Measurements from ENCODE around the gene SLC26A1. TPM values are rescaled to one million over a fixed set of nuclear protein-coding genes. Genes with fewer than 3 reads are reported as not detected.

Gene SLC26A1
- total and polyA plus RNA-seq, 5 donors, result 0.34 to 0.37 (median 0.36) TPM; not detected in 2

DNA sequence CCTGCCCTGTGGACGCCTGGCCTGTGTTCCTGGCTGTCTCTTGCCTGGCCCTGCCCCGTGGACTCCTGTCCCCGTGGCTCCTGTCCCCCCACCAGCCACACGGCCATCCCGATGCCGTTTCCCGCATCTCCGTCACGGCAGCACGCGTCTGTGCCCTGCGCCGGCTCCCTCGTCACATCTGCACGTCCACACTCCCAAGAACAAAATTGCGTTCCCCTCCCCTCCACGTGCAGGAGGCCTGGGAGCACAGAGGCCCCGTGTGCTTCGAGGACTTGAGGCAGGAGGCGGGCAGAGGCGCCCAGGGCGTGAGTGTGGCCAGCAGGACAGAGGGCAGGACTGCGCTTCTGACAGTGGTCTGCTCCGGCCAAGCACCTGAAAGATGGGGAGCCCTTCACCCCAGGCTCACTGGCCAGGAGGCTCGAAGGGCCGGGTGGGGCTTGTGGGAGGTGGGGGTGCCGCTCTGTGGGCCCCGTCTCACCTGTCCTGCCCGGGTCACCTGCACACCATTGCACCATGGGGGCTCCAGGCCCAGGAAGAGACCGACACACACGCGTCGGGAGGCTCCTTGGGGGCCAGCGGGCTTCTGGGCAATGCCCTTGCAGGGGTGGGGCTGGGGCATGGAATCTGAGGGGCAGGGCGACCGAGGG, 35.5 kb upstream of the SLC26A1 start:
- 79% methylated on average over 36 of the region's 36 CpGs for WGBS
- DNase-seq (no peak), ATAC-seq (no peak)
- Histone ChIP-seq H3K4me1 (ENCODE audit: control insufficient read depth, insufficient read depth, low read length) (no peaks in the 10 kb centered on the region), H3K4me3 (ENCODE audit: low read length) (no peak overlapping the region), H3K9me3 (ENCODE audit: control insufficient read depth, low read length) (no peaks in the 10 kb centered on the region), H3K27me3 (ENCODE audit: control insufficient read depth, insufficient read depth) (no peaks in the 10 kb centered on the region), H3K27ac (ENCODE audit: low read length) (no peak overlapping the region)
- intact Hi-C loops (cut with DNase I), result no loop called here

DNA sequence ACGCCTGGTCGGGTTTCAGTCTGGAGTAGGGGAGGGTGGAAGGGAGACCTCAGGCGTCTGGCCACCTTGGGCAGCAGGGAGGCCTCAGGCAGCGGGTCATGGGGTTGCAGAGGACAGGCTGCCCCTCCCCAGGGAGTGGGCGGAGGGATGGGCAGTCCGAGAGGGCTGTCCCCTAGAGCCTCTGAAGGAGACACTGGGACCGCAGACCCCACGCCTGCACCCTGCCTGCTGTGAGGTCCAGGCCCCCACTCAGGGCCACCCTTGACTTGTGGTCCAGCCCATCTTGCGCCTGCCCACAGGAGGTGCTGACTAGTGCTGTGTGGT, 34.7 kb upstream of the SLC26A1 start:
- no peak for DNase-seq

DNA sequence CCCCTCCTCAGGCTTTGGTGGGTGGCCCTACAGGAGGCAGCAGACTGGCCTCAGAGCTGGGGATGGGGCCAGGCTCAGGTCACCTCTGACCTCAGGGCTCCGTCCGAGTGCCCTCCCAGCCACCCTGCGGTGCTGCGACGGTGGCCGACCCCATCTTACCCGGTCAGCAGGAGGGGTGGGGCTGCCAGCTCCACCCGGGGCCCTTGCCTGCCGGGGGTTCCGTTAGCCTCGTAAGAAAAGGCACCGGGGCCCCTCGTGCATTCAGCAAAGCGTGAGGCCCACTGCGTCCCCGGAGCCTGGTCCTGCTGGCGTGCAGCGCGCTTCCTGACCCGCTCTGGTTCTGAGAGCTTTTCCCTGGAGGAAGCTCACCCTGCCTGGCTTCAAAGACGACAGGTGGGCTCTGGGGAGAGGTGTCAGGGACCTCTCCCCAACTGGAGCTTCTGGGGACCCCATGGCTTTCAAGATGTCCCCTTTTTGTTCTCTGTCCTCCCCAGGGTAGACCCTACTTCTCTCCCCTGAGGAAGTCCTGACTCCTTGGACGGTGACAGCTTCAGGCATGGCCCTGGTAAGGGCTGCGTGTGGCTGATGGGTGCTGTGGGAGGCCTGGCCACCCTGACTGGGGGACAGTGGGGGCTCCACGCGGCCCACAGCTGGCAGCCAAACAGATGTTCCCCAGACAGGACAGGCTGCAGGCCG, 34.2 kb upstream of the SLC26A1 start:
- ATAC-seq, result no peak
- WGBS, result 71% methylated on average over 26 of the region's 26 CpGs
- Histone ChIP-seq H3K4me3 (ENCODE audit: low read length) (no peak overlapping the region), H3K27ac (ENCODE audit: low read length) (no peak overlapping the region), H3K9me3 (ENCODE audit: control insufficient read depth, low read length) (no peaks in the 10 kb centered on the region), H3K4me1 (ENCODE audit: control insufficient read depth, insufficient read depth, low read length) (no peaks in the 10 kb centered on the region), H3K27me3 (ENCODE audit: control insufficient read depth, insufficient read depth) (no peaks in the 10 kb centered on the region)
- intact Hi-C loops (cut with DNase I), result no loop called here
- no peak for DNase-seq

More for the DNA sequence above, 34.7 kb upstream of the SLC26A1 start:
- Histone ChIP-seq H3K4me1 (ENCODE audit: control insufficient read depth, insufficient read depth, low read length) (no peaks in the 10 kb centered on the region), H3K27ac (ENCODE audit: low read length) (no peak overlapping the region), H3K4me3 (ENCODE audit: low read length) (no peak overlapping the region), H3K27me3 (ENCODE audit: control insufficient read depth, insufficient read depth) (no peaks in the 10 kb centered on the region), H3K9me3 (ENCODE audit: control insufficient read depth, low read length) (no peaks in the 10 kb centered on the region)
- WGBS, result 61% methylated on average over 9 of the region's 9 CpGs
- intact Hi-C loops (cut with DNase I), result no loop called here
- no peak for ATAC-seq

DNA sequence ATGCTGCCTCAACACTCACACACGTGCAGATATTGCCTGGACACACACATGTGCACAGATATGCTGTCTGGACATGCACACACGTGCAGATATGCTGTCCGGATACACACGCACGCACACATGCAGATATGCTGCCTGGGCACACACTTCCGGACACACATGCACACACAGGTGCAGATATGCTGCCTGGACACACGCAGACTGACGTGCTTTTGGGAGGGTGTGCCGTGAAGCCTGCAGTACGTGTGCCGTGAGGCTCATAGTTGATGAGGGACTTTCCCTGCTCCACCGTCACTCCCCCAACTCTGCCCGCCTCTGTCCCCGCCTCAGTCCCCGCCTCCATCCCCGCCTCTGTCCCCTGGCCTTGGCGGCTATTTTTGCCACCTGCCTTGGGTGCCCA, 32.9 kb upstream of the SLC26A1 start:
- intact Hi-C loops (cut with DNase I), result no loop called here
- Histone ChIP-seq H3K27ac (ENCODE audit: low read length) (no peak overlapping the region), H3K27me3 (ENCODE audit: control insufficient read depth, insufficient read depth) (no peaks in the 10 kb centered on the region), H3K4me3 (ENCODE audit: low read length) (no peak overlapping the region), H3K9me3 (ENCODE audit: control insufficient read depth, low read length) (no peaks in the 10 kb centered on the region), H3K4me1 (ENCODE audit: control insufficient read depth, insufficient read depth, low read length) (no peaks in the 10 kb centered on the region)
- DNase-seq (no peak), ATAC-seq (peak; percentile 19 to 24)
- 44% methylated on average over 17 of the region's 17 CpGs for WGBS

DNA sequence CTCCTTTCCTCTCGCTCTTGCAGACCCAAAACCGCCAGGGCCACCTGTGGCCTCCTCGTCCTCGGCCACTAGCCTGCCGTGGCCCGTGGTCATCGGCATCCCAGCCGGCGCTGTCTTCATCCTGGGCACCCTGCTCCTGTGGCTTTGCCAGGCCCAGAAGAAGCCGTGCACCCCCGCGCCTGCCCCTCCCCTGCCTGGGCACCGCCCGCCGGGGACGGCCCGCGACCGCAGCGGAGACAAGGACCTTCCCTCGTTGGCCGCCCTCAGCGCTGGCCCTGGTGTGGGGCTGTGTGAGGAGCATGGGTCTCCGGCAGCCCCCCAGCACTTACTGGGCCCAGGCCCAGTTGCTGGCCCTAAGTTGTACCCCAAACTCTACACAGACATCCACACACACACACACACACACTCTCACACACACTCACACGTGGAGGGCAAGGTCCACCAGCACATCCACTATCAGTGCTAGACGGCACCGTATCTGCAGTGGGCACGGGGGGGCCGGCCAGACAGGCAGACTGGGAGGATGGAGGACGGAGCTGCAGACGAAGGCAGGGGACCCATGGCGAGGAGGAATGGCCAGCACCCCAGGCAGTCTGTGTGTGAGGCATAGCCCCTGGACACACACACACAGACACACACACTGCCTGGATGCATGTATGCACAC, 31.8 kb upstream of the SLC26A1 start:
- H3K4me1 ChIP-seq (ENCODE audit: control insufficient read depth, insufficient read depth, low read length), result no peaks in the 10 kb centered on the region
- H3K27ac ChIP-seq (ENCODE audit: low read length), result no peak overlapping the region
- H3K4me3 ChIP-seq (ENCODE audit: low read length), result no peak overlapping the region
- ATAC-seq (no peak), DNase-seq (no peak)
- no peaks in the 10 kb centered on the region for H3K27me3 ChIP-seq (ENCODE audit: control insufficient read depth, insufficient read depth)
- no peaks in the 10 kb centered on the region for H3K9me3 ChIP-seq (ENCODE audit: control insufficient read depth, low read length)
- intact Hi-C loops (cut with DNase I), result no loop called here
- 89% methylated on average over 32 of the region's 32 CpGs for WGBS

DNA sequence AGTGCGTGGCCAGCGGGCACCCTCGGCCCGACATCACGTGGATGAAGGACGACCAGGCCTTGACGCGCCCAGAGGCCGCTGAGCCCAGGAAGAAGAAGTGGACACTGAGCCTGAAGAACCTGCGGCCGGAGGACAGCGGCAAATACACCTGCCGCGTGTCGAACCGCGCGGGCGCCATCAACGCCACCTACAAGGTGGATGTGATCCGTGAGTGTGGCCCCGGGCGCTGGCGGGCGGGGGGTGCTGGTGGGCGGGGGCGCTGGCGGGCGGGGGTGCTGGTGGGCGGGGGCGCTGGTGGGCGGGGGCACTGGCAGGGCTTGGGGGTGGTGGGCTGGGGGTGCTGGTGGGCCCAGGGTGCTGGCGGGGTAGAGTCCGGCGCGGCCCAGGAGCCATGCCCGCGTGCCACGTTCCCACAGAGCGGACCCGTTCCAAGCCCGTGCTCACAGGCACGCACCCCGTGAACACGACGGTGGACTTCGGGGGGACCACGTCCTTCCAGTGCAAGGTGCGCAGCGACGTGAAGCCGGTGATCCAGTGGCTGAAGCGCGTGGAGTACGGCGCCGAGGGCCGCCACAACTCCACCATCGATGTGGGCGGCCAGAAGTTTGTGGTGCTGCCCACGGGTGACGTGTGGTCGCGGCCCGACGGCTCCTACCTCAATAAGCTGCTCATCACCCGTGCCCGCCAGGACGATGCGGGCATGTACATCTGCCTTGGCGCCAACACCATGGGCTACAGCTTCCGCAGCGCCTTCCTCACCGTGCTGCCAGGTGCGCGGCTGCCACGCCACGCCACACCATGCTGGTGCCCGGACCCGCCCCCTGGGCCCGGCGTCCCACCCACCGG, 30.9 kb upstream of the SLC26A1 start:
- DNase-seq (no peak), ATAC-seq (no peak)
- H3K27ac ChIP-seq (ENCODE audit: low read length), result no peak overlapping the region
- no peaks in the 10 kb centered on the region for H3K4me1 ChIP-seq (ENCODE audit: control insufficient read depth, insufficient read depth, low read length)
- no peaks in the 10 kb centered on the region for H3K27me3 ChIP-seq (ENCODE audit: control insufficient read depth, insufficient read depth)
- WGBS, result 97% methylated on average over 83 of the region's 83 CpGs
- H3K9me3 ChIP-seq (ENCODE audit: control insufficient read depth, low read length), result no peaks in the 10 kb centered on the region
- intact Hi-C loops (cut with DNase I), result no loop called here
- no peak overlapping the region for H3K4me3 ChIP-seq (ENCODE audit: low read length)

DNA sequence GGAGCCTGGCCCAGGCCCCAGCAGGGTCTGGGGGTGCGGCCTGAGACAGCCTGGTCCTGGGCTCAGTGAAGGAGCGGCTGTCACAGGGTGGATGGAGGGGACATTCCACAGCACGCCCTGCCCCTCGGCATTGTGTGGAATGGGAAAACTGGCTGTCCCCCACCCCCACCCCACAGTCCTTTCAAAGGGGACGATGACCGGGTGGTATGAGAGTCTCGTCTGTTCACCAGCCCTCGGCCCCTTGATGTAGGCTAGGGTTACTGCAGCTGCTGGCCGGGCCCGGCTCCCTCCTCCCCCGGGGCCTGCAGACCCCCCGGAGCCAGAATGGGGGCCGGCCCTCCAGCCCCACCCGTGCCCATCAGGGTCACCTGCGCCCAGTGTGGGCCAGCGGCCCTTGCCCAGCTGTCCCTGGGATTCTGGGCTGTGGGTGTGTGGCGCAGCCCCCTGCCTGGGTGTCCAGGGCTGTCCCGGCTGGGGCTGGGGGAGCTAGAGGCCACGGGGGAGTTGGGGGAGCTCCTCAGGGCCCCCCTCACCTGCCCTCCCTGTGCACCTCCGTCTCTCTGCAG, 30.0 kb upstream of the SLC26A1 start:
- 91% methylated on average over 20 of the region's 20 CpGs for WGBS
- no peaks in the 10 kb centered on the region for H3K9me3 ChIP-seq (ENCODE audit: control insufficient read depth, low read length)
- intact Hi-C loops (cut with DNase I), result no loop called here
- ATAC-seq (no peak), DNase-seq (no peak)
- H3K27me3 ChIP-seq (ENCODE audit: control insufficient read depth, insufficient read depth), result no peaks in the 10 kb centered on the region
- no peaks in the 10 kb centered on the region for H3K4me1 ChIP-seq (ENCODE audit: control insufficient read depth, insufficient read depth, low read length)
- no peak overlapping the region for H3K4me3 ChIP-seq (ENCODE audit: low read length)
- H3K27ac ChIP-seq (ENCODE audit: low read length), result no peak overlapping the region

DNA sequence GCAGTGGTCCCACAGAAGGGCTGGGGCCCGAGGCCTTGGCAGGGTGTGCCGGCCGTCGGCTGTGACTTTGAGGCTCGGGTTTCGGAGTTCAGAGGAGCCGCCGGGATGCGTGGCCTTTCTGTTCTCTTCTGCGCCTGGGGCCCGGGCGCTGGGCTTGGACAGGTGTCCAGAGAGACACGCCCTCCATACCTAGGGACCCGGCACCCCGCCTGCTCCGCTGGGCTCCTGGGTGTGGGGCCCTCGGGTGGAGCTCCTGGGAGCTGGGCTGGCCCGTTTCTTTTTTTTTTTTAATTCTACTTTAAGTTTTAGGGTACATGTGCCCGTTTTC, 29.5 kb upstream of the SLC26A1 start:
- no peak for ATAC-seq
- no peak overlapping the region for H3K27ac ChIP-seq (ENCODE audit: low read length)
- no peaks in the 10 kb centered on the region for H3K4me1 ChIP-seq (ENCODE audit: control insufficient read depth, insufficient read depth, low read length)
- no peak for DNase-seq
- 88% methylated on average over 19 of the region's 19 CpGs for WGBS
- intact Hi-C loops (cut with DNase I), result no loop called here
- no peaks in the 10 kb centered on the region for H3K9me3 ChIP-seq (ENCODE audit: control insufficient read depth, low read length)
- H3K27me3 ChIP-seq (ENCODE audit: control insufficient read depth, insufficient read depth), result no peaks in the 10 kb centered on the region
- H3K4me3 ChIP-seq (ENCODE audit: low read length), result no peak overlapping the region

DNA sequence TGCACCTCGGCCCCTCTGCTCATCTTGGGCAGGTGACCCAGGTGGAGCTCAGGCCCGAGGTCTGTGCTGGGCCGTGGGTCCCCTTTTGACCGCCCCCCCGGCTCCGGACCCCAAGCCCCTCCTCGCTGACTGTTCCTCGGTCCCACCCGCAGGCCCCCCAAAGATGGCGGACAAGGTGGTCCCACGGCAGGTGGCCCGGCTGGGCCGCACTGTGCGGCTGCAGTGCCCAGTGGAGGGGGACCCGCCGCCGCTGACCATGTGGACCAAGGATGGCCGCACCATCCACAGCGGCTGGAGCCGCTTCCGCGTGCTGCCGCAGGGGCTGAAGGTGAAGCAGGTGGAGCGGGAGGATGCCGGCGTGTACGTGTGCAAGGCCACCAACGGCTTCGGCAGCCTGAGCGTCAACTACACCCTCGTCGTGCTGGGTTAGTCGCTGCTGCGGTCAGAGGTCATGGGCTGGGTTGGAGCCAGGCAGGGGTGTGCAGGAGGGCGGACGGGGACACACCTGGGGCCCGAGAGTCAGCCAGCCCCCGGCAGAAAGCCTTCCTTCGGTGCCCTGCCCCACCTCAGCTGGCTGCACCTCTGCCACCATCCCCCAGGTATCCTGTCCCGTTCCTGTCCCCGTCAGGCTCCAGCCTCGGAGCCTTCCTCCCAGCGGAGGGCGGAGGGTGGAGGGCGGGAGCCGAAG, 29.0 kb upstream of the SLC26A1 start:
- DNase-seq, result no peak
- ATAC-seq, result no peak
- Histone ChIP-seq H3K9me3 (ENCODE audit: control insufficient read depth, low read length) (no peaks in the 10 kb centered on the region), H3K4me3 (ENCODE audit: low read length) (no peak overlapping the region), H3K27me3 (ENCODE audit: control insufficient read depth, insufficient read depth) (no peaks in the 10 kb centered on the region), H3K4me1 (ENCODE audit: control insufficient read depth, insufficient read depth, low read length) (no peaks in the 10 kb centered on the region), H3K27ac (ENCODE audit: low read length) (no peak overlapping the region)
- WGBS, result 93% methylated on average over 46 of the region's 46 CpGs
- intact Hi-C loops (cut with DNase I), result no loop called here

DNA sequence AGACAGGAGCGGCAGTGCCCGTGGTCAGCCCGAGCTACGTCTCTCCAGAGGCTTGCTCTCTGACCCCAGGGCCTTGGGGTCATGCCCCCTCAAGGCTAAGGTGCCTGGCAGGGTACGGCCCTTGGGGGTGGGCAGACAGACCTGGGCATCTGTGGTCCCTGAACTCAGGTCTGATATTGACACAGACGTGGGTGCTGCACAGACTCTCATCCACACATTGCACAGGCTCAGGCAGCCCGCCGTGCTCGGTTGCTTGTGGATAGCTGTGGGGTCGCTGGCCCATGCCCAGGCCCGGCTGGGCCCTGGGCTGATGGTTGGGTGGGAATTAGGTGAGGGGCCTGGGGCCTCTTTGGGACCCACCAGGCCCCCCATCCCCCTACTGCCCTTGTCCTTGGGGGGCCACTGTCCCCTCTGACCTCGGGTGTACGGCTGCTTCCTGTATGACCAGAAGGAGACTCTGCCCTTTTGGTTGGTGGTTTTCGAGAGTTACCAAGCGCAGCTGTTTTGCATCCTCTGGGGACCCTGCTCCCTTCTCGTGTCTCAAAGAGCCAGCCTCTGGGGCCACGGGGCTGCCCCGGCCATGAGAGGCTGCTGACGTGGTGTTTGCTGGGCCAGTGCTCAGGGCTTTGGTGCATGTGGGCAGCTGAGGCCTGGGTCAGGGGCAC, 28.3 kb upstream of the SLC26A1 start:
- WGBS, result 87% methylated on average over 19 of the region's 19 CpGs
- ATAC-seq, result no peak

More for the DNA sequence above, 28.3 kb upstream of the SLC26A1 start:
- H3K9me3 ChIP-seq (ENCODE audit: control insufficient read depth, low read length), result no peaks in the 10 kb centered on the region
- intact Hi-C loops (cut with DNase I), result no loop called here
- no peaks in the 10 kb centered on the region for H3K4me1 ChIP-seq (ENCODE audit: control insufficient read depth, insufficient read depth, low read length)
- no peak overlapping the region for H3K27ac ChIP-seq (ENCODE audit: low read length)
- H3K4me3 ChIP-seq (ENCODE audit: low read length), result no peak overlapping the region
- no peak for DNase-seq
- H3K27me3 ChIP-seq (ENCODE audit: control insufficient read depth, insufficient read depth), result no peaks in the 10 kb centered on the region
